VCaP (cell line): ENCODE results near the gene MLLT6.

ENCODE experiments used
- H3K27ac ChIP-seq: fragments of 450-650 bp; 2 replicates; pipeline ENCODE4 v1.5.1; 2017
- TF ChIP-seq, protein P1 (sequence below): fragments of 450-650 bp; conservative IDR thresholded peaks from 2 replicates; pipeline ENCODE4 v1.5.1; 2017; ENCODE audit warnings: mild to moderate bottlenecking, moderate library complexity

MLLT6 gene

DNA sequence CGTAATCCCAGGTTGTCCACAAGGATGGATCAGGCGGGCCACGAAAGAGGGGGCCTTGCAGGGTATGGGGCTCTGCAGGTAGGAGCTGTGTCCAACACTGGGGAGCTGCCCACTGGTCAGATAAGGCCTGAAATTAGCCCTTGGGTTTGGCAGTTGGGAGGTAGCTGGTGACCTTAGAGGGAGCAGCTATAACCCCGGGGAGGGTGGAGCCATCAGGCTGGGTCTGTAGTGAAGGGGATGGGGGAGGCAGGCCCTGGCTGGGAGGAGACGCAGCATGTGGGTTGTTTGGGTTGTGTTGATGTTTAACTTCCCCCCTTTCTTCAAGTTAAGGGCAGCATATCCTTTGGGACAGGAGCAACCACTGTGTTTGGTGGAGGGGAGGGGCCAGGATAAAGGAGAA lies 5.9 kb downstream of the MLLT6 start:
- H3K27ac ChIP-seq, result no peak overlapping the region

DNA sequence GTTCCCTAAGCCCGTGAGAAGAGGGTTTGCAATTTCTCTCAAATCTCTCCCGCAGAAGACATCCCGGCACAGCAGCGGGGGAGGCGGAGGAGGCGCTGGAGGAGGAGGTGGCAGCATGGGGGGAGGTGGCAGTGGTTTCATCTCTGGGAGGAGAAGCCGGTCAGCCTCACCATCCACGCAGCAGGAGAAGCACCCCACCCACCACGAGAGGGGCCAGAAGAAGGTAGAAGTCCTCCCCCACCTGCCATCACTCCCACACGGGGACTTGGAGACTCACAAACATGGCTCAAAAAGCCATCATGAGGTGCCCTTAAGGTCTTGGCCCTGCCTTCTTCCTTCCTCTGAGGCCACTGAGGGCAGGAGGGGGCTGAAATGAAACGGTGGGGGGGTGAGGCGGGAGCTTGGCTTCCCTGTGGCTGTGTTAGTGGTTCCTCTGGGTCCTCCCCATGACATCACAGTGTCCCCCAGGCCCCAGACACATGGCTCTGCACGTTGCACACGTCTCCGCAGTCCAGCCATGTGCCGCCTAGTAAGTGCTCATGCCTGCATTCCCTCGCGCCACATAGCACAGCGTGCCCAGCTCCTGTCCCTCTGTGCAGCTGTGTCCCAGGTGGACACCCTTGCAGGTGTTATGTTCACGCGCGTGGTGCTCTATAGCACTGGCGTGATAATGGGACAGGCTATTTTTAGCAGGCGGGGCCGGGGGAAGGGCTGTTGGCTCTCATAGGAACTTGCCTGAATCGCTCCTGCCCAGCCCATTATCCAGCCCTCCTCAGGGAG lies 6.9 kb downstream of the MLLT6 start:
- TF ChIP-seq, protein P1, sequence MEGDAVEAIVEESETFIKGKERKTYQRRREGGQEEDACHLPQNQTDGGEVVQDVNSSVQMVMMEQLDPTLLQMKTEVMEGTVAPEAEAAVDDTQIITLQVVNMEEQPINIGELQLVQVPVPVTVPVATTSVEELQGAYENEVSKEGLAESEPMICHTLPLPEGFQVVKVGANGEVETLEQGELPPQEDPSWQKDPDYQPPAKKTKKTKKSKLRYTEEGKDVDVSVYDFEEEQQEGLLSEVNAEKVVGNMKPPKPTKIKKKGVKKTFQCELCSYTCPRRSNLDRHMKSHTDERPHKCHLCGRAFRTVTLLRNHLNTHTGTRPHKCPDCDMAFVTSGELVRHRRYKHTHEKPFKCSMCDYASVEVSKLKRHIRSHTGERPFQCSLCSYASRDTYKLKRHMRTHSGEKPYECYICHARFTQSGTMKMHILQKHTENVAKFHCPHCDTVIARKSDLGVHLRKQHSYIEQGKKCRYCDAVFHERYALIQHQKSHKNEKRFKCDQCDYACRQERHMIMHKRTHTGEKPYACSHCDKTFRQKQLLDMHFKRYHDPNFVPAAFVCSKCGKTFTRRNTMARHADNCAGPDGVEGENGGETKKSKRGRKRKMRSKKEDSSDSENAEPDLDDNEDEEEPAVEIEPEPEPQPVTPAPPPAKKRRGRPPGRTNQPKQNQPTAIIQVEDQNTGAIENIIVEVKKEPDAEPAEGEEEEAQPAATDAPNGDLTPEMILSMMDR, result no peak
- H3K27ac ChIP-seq, result no peak overlapping the region

More for the DNA sequence above, 5.9 kb downstream of the MLLT6 start:
- TF ChIP-seq, protein P1, result no peak

DNA sequence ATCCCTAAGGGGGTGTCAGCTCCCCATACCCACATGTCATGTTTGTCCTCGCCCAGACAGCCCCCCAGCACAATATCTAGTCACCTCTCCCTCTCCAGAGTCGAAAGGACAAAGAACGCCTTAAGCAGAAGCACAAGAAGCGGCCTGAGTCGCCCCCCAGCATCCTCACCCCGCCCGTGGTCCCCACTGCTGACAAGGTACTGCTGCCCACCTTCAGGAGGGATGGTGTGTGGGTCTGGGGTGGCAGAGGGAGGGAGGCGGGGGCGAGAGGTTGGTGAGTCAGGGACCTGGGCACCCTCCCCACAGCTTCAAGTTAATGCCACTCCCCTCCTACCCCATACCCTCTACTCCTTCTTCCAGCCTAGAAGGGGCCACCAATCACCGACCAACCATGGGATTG lies 7.5 kb downstream of the MLLT6 start:
- TF ChIP-seq, protein P1, result no peak
- no peak overlapping the region for H3K27ac ChIP-seq

DNA sequence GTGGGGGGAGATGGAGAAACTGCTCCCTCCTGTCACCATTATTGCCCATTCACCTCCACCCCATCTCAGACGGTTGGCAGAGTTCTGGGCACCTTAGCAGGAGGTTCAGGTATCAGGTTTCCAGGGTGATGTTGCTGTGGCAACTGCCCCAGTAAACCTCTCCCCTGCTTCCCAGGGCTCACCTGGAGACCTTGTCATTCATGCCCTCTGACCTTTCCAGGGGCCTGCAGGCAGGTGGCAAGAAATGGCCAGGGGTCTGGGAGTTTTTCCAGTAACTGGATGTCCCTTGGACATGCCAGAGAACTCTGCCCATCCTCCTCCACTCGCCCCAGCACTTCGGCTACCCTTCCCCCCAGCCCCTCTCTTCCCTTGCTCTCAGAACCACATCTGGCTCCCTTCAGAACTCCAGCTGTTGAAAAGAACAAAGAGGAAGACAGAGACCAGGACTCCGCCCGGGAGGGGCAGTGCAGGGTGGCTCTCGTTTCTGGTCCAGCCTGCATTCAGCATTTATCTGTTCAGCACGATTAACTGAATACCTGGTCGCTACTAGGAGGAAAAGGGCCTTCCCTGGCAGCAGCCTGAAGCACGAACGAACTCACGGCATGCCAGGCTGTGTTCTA lies 8.5 kb downstream of the MLLT6 start:
- TF ChIP-seq, protein P1, result no peak
- H3K27ac ChIP-seq, result no peak overlapping the region

DNA sequence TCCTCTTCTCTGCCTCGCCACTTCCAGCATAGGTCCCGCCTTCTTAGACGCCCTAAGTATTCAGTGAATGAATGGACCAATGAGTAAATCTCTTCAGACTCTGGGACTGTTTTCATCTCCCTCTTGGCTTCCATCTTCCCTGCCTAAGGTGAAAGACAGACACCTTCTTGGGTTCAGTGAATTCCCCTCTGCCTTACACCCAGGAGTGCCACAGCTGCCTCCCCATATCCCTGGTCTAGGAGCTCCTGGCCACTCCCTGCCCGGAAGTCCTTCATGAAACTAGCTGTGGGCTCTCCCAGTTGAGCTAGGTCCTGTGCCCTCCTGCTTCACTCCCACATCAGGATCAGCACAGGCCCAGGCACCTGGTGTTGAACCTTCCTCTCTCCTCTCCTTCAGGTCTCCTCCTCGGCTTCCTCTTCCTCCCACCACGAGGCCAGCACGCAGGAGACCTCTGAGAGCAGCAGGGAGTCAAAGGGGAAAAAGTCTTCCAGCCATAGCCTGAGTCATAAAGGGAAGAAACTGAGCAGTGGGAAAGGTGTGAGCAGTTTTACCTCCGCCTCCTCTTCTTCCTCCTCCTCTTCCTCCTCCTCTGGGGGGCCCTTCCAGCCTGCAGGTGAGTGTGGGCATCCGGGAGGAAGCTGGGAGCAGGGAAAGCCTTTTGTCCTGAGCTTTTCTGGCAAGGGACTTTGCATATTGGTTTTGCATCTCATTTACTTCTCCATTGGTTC lies 10.3 kb downstream of the MLLT6 start:
- no peak overlapping the region for H3K27ac ChIP-seq
- TF ChIP-seq, protein P1, result no peak

DNA sequence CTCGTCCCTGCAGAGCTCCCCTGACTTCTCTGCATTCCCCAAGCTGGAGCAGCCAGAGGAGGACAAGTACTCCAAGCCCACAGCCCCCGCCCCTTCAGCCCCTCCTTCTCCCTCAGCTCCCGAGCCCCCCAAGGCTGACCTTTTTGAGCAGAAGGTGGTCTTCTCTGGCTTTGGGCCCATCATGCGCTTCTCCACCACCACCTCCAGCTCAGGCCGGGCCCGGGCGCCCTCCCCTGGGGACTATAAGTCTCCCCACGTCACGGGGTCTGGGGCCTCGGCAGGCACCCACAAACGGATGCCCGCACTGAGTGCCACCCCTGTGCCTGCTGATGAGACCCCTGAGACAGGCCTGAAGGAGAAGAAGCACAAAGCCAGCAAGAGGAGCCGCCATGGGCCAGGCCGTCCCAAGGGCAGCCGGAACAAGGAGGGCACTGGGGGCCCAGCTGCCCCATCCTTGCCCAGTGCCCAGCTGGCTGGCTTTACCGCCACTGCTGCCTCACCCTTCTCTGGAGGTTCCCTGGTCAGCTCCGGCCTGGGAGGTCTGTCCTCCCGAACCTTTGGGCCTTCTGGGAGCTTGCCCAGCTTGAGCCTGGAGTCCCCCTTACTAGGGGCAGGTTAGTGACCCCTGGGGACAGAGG lies 11.4 kb downstream of the MLLT6 start:
- TF ChIP-seq, protein P1, result no peak
- H3K27ac ChIP-seq, result no peak overlapping the region
